ENCODE measurements around the gene H6PD.

H6PD gene, protein sequence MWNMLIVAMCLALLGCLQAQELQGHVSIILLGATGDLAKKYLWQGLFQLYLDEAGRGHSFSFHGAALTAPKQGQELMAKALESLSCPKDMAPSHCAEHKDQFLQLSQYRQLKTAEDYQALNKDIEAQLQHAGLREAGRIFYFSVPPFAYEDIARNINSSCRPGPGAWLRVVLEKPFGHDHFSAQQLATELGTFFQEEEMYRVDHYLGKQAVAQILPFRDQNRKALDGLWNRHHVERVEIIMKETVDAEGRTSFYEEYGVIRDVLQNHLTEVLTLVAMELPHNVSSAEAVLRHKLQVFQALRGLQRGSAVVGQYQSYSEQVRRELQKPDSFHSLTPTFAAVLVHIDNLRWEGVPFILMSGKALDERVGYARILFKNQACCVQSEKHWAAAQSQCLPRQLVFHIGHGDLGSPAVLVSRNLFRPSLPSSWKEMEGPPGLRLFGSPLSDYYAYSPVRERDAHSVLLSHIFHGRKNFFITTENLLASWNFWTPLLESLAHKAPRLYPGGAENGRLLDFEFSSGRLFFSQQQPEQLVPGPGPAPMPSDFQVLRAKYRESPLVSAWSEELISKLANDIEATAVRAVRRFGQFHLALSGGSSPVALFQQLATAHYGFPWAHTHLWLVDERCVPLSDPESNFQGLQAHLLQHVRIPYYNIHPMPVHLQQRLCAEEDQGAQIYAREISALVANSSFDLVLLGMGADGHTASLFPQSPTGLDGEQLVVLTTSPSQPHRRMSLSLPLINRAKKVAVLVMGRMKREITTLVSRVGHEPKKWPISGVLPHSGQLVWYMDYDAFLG

DNA sequence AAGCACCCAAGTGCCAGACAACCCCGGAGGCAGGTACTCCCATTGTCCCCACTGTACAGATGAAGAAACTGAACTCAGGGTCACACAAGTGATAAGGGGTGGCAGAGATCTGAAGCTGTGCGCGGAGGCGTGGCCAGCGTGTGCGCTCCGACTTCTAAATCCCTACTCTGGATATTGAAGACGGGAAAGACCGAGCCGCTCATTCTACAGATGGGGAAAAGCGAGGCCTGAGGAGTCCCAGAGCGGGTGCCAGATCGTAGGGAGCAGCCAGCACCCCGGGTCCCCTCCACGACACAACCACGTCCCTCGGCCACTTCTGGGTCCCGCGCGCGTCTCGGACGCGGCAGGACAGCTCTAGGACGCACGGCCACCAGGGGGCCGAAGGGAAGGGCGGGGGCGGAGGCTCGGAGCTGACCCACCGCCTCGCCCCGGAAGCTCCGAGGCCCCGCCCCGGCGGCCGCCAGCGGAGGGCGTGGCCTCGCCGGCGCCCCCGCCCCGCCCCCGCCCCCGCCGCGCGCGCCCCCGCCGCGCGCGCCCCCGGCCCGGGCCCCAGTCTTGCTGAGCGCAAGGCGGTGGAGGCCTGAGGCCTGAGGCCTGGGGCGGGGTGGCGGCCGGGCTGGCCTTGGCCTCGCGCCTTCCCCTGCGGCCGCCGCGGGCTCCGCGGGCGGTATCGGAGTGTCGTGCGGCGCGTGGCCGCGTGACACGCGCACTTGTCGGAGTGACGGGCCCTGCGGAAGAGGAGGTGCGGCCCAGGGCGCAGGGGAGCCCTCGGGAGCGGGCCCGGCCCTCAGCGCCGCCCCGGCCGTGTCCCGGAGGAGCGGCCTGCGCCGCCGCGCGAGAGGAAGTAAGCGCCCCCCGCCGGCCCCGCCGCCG lies at the start of gene H6PD:
Gene H6PD (plus strand): TSS at position 552 of the 873 bp plus-strand sequence. CDS start 10,161 bp downstream, outside the sequence.
- peak; percentile 70 for DNase-seq

DNA sequence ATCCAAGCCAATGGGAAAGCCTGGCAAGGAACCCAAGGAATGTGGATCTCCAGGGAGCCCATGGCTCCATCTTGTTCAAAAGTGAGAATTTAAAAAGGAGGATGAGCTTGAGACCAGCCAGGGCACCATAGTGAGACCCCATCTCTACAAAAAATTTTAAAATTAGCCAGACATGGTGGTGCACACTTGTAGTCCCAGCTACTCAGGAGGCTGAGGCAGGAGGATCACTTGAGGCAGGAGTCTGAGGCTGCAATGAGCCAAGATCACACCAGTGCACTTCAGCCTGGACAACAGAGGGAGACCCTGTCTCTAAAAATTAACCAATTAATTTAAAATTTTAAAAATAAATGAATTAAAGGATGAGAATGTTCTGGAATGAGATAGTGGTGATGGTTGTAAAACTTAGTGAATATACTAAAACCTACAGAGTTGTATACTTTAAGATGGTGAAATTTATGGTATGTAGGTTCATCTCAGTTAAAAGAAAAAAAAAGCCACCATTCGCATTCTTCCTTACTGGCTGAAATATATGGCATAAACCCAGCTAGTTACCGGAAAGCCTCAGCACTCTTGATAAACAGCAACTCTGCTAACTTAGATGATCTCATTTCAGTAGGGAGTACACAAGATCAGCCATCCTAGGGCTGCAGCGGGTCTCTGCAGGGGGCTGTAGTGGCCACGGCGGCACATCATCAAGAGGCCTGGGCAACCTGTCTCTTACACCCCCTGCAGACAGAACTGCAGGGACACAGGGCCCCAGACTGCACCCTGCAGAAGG lies 48.3 kb upstream of the H6PD start:
- no peak for DNase-seq

DNA sequence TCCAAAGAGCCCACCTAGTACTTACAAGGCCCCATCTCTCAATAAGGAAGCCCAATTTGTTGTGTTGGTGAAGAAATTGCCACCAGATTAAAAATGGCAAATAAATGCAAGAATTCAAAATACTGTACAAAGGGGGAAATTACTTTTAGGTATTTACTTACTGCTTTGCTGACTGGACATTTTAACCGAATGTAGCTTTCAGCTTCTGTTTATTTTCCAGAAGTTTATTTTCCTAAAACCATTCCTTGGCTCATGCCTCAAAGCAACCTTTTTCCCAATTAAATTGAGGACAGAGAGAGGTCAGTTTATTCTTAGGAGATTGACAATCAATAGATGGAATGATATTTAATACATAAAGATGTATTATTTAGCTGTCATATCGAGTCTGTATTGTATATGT lies 47.6 kb upstream of the H6PD start:
- DNase-seq = no peak

DNA sequence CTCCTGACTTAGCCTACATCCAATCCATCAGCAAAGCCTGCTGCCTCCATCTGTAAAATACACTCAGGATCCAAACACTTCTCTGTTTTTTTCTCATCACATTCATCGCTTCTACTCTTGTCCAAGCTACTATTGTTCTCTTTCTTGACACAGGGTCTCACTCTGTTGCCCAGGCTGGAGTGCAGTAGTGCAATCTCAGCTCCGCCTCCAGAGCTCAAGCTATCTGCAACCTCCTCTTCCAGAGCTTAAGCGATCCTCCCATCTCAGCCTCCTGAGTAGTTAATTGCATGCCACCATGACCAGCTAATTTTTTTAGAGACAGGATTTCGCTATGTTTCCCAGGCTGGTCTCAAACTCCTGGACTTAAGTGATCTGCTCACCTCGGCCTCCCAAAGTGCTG lies 44.3 kb upstream of the H6PD start:
- DNase-seq = no peak

DNA sequence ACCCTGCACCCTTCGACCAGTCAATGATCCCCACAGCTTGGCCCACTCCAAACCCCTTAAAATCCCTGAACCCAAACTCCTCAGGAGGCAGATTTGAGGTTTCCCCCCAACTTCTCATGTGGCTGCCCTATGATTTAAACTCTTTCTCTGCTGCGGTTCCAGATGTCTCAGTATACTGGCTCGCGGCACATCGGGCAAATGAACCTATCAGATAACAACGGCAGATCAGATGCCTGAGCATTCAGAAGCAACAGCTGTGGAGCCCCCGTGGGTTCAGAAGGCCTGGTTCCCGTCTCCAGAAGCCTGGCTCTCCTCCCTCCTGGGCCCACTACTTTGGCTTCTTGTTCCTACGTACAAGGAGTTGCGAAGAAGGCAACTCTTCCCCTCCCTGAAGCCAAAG lies 43.3 kb upstream of the H6PD start:
- DNase-seq = no peak

DNA sequence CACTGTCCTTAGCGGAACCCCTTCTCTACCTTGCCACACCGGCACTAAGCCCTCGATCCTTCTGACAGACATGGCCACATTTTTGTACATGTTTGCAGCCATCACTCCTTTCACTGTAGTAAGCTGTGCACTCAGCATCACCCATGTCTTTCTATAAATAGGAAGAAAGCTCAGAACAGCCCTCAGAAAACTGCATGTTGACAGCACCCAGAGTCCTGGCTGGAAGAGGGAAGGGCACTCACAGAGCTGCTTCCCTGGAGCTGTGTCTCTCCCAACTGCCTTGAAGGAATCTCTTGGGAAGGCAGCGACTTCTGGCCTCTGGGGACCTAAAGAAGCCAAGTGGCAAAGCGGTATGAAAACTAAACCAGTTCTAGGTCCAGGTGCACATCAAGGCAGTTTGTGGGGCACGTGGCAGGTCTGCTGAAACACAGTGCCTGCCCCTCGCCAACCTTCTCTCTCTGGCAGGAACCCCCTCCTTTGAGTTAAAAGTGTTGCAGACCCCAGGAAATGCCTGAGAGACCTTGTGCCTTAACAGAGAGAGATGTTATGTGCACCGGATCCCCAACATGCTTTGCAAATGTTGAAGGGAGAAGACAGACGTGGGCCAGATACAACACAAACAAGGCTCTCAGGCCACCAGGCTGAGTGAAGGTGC lies 41.9 kb upstream of the H6PD start:
- DNase-seq = no peak

DNA sequence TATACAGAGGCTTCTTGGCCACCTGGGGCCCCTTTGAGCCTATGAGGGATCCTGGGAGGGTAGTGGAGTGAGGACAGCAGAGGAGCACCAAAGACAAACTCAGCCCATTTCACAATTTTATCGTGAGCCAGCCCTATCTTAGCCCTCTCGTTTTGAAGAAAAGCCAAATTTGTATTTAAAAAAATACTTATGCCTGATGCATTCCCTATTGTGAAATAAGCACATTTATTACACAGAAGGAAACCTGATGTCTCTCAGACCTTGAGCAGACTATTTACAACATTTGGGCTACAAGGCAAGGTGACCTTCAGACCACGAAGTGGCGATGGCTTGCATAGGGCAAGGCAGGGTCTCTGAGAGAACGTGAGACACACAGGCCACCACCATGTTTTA lies 41.3 kb upstream of the H6PD start:
- DNase-seq = no peak

DNA sequence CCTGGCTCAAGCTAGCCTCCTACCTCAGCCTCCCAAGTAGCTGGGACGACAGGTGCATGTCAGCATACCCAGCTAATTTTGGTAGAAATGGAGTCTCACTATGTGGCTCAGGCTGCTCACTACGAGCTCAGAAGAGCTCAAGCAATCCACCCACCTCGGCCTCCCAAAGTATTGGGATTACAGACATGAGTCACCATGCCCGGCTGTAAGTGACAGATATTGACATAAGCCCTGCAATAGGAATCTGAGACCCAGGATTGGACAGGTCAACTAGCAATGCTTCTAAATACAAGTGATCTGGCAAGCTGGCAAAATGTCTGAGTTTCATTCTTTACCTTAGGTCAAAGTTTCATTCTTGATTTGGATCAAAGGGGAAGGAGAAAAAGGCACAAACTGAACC lies 40.5 kb upstream of the H6PD start:
- no peak for DNase-seq

DNA sequence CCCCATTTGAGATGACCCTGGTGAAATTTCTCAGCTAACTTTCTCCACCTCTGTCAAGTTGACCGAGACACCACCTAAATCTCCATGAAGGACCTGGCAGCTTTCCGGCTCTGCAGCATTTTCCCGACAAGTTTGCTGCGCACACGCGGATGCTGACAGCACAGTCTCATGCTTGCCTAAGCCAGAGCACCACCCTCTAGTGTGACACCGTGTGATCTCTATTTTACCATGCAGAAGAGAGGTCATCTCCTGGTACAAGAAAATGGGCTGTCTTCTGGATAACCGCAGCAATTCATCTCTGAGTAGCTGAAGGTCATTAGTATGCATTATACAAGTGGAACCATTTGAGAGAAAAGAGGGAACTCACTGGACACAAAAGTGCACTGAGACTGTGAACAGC lies 38.9 kb upstream of the H6PD start:
- no peak for DNase-seq

DNA sequence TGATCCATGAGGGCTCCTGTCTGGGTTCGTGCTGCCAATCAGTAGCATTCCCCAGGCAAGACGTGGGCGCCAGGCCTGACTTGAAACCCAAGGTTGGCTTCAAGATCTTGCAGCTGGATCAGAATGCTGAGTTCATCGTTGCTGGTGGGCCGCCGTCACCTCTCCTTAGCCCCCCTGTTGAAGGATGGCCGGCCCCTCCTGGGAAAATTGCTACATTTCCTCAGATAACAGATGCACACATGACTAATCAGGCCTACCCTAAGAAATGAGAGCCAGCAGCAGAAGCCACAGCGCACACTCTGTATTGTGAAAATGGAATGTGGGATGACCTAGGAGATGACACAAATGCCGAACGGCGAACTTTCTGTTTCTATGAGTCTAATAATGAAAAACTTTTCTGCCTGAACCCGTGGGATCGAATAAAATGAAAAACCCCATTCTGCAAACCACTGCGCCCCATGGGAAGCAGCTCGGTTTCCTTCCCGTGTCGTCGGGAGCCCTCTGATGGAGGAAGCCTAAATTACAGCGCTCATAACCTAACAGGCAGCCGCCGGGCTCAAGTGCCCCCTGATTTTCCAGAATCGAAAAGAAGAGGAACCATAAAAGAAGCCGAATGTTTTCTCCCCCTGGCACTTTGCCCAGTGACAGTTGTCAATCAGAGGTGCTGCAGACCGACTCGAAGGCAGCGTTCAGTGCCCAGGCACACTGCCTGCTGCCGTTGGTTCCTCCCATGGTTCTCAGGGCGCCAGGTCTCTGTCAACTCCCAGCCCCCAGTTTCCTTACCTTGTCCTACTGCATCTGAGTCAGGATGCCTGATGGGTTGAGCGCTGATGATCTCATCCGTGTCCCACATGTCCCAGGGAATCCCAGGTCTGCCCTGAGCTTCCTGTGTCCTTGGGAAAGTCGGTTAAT lies 38.2 kb upstream of the H6PD start:
- DNase-seq = peak; percentile 29

DNA sequence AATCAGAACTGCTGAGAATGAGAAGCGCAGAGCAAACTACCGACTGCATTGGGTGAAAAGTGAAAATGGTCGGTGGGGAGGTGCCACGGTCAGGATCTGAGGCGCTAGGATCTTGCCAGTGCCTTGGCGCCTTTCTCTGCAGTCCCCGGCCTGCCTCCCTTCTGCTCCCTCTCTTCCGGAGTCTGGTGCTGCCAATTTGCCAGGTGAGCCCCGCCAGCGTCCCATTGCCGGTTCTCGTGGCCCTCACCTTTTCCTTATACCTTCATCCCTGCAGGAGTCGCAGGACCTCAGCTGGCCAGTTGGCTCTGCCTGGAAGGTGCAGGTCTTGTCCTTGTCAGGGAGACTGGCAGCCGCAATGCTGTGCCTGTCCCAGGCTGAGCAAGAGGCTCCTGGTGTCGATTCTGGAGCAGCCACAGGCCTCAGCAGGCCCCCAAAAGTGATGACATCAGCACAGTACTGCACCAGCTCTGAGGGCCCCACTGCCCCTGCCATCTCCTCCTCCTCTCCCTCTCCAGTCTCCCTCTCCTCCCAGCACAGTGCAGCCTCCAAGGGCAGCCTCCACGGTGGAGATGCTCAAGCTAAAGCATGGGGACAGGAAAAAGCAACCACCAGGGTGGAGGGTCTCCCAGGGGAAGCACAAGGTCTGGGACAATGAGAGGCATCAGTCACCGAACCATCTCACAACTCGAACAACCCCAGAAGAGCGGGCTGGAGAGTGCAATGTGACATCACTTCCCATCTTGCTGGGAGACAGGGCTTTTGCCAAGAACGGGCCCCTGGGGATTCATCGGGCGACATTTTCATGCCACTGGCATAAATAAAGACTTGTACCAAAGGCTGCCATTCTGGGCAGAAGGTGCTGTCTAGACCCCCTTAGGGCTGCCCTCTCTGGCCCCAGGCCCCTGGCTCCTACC lies 37.1 kb upstream of the H6PD start:
- DNase-seq = no peak

DNA sequence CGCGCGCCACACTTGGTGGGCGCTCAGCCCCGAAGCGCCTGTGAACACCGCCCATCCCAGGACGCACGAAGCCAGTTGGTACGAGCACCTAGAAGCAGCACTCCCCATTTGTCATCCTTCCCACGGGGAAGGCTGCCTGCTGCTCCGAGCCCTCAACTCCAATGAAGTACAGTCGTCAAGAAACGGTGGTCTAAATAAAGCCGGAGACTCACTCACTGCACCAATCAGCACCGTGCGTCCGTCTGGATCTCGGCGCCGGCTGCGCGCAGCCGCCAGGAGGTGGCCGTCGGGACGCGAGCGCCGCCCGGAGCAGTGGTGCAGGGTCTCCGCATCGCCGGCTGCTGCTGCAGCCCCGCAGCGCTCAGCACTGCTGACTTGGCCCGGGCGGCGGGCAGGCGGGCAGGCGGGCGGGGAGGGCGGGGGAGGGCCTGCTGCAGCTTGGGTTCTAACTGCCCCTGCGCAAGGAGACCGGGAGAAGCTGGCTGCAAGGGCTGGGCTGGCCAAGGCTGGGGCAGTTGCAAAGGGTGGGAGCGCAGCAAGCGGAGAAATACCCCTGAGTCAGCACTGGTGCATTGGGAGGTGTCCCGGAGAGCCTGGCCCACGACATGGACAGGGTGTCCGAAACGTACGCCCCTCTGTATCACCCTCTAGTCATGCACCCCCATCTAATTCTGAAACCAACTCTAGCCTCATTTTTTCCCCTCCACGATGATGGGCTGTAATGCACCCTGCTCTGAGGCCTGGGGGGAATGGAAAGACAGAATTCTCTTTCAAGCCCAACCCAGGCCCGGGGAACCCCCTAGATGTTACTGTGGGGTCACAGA lies 35.8 kb upstream of the H6PD start:
- no peak for DNase-seq

DNA sequence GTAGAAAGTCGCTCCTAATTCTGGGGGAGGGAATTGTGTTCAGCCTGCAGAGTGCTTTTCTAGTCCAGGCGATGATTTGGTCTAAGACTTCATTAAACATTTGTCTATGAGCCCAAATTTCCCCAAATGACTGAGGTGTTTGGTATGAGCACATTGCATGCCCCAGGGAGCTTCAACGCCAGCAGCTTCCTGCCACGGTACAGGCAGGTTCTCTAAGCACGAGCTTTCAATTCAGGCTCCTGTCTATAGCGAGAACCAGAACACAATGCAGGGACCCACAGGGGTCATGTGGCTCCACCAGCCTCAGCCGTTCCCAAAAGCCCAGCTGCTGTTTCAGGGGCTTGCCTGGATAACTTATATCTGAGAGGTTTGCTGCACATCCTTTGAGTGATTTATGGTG lies 34.1 kb upstream of the H6PD start:
- no peak for DNase-seq

DNA sequence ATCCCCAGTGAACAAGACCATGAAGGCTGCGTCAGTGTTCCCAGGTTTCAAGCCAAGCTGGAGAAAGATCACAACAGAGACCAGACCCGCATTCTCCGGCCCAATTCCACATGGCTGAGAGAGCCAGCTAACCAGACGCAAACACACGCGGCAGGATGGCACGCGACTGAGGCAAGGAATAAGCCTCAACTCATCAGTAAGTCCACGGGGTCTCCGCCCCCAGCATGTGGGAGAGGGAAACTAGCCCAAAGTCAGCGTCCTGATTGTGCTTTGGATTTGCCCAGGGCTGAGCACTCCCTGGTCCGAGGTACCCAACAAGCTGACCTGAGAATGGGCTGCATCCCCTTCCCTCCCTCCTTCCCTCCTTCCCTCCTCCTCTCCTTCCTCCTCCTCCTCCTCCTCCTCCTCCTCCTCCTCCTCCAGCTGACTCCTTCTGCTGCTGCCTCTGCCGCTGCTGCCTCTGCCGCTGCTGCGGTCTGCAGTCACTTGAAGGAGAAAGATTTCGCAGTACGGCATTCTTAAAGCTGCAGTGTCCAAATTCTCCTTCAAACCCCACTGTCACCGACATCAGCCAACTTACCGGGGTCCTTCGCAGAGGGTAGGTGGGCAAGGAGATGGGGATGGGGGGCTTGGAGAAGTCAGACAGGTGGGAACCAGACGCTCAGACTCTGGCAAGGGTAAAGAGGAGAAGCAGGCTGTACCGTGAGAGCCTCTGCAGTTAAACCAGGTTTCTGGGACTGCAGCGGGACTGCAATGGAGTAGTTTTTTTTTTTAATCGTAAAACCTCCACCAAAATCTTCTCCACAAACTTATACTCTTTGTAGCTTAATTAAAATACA lies 33.0 kb upstream of the H6PD start:
- DNase-seq = no peak

DNA sequence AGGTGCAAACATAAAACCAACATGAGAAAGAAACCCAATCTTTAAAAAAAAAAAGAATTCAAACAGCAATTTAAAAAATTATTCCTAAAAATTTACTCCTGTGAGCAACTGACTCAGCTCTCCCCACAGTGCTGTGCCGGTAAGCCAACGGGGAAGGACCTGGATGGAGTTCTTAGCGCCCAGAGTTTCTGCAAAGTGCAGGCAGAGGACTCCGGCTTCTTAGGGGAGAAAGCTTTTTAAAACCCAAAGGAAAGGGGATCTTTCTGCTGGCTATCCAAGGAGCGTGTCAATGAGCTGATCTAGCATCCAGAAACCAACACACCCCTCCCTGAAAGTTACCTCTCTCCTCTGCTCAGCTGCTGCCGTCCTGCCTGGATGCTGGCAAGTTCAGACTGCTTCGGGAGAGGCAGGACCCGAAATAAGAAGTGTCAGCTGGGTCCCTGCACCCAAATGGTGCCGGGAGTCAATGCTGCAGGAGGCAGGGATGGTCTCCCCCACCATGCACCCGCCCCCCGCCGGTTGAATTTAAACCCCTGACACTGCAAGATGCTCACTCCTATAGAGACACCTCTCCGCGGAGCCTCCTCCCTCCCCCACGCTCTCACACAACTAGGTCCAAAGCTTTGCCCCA lies 32.2 kb upstream of the H6PD start:
- no peak for DNase-seq

DNA sequence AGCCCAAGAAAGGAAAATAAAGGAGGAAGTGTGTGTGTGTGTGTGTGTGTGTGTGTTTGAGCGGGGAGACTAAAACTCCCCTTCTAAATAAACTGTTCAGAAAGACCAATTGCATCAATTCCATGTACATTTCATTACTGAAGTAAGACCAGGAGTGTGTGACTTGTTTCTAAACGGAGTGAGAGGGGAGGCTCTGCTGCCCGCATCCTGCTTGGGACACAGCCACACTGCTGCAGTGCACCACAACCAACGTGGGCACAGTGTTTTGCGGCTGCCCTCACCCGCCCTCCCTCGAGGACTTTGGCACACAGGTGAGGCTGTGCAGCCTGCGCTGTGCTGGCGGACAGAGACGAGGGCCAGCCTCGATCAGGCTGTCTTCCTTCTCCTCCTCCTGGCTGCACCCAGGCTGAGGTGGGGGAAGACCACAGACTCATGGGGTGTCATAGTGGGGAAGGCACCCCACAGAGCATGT lies 31.0 kb upstream of the H6PD start:
- peak; percentile 15 for DNase-seq

DNA sequence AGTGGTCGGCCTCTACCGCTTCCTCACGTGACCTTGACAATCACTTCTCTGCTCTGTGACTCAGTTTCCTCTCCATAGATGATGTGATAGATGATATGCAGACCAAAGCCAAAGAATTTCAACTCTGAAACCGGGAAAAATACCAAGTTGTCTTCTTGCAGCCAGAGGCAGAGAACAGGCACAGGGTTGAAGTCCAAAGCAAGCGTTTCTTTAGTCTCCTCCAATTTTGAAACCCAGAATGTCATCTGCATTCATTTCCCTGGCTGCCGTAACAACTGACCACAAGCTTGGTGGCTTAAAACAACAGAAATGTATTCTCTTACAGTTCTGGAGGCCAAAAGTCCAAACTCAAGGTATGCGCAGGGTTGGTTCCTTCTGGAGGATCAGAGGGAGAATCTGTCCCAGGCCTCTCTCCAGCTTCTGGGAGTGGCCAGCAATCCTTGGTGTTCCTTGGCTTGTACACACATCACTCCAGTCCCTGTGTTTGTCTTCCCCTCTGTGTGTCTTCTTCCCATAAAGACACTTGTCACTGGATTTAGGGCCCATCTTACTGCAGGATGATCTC lies 30.3 kb upstream of the H6PD start:
- DNase-seq = no peak
